ENCODE measurements around the gene JADE2.

DNA sequence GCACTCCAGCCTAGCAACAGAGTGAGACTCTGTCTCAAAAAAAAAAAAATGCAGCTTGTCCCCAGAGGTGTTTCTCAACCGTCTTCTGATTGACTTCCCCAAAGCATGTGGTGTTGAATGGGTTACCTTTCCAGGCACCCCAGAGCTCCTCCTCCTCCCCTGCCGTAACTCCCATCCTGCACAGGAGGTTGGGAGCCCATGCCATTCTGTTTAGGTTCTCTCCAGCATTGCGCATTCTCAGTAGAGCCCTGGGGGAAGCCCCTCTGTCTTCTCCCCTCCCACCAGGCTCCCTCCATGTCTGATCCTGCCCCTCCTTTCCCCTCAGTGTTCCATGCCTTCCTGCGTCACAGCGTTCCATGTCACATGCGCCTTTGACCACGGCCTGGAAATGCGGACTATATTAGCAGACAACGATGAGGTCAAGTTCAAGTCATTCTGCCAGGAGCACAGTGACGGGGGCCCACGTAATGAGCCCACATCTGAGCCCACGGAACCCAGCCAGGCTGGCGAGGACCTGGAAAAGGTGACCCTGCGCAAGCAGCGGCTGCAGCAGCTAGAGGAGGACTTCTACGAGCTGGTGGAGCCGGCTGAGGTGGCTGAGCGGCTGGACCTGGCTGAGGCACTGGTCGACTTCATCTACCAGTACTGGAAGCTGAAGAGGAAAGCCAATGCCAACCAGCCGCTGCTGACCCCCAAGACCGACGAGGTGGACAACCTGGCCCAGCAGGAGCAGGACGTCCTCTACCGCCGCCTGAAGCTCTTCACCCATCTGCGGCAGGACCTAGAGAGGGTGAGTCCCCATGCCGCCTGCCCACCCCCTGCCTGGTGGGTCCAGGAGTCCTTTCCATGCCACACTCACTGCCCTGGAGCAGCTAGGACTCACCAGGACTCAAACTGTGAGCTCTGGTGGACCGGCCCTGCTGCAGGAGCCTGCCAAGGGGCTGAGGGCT, 40.6 kb downstream of the JADE2 start:
- TF ChIP-seq CTCF (IDR thresholded peaks at IDR 0.05) = no peak
- no peak for TF ChIP-seq POLR2A (IDR thresholded peaks at IDR 0.05)
- TF ChIP-seq POLR2AphosphoS5 (IDR thresholded peaks at IDR 0.05) = no peak

Data from gastroesophageal sphincter (tissue), 3 donors.